ENCODE data around the gene NADK.
"Not testable (repeated sequence)": the region's sequence is repeated elsewhere in the genome, so short reads cannot be mapped to it uniquely, and the experiment has no call there.

NADK gene

GRCh38 chr1:1746566-1746909, 31.7 kb downstream of the NADK start:
- DNase-seq (ENCODE audit: low read depth) = not testable (repeated sequence)

GRCh38 chr1:1745651-1746565, 32.4 kb downstream of the NADK start:
- peak; percentile 83 for DNase-seq (ENCODE audit: low read depth)

GRCh38 chr1:1742529-1742928, 35.7 kb downstream of the NADK start:
- not testable (repeated sequence) for DNase-seq (ENCODE audit: low read depth)

GRCh38 chr1:1741013-1741412, 37.3 kb downstream of the NADK start:
- not testable (repeated sequence) for DNase-seq (ENCODE audit: low read depth)

- DNase-seq (ENCODE audit: low read depth) = not testable (repeated sequence)
These were observed 39.4 kb downstream of the NADK start for GRCh38 chr1:1738799-1739337.

GRCh38 chr1:1737675-1738590, 40.3 kb downstream of the NADK start:
- not testable (repeated sequence) for DNase-seq (ENCODE audit: low read depth)

- no peak for DNase-seq (ENCODE audit: low read depth)
These were observed 45.9 kb downstream of the NADK start for GRCh38 chr1:1732381-1732780.

GRCh38 chr1:1730870-1731269, 47.4 kb downstream of the NADK start:
- no peak for DNase-seq (ENCODE audit: low read depth)

- DNase-seq (ENCODE audit: low read depth) = not testable (repeated sequence)
These were observed 48.0 kb downstream of the NADK start for GRCh38 chr1:1730230-1730629.

- not testable (repeated sequence) for DNase-seq (ENCODE audit: low read depth)
These were observed 49.0 kb downstream of the NADK start for GRCh38 chr1:1729116-1729816.

GRCh38 chr1:1728308-1729005, 49.8 kb downstream of the NADK start:
- DNase-seq (ENCODE audit: low read depth) = peak; percentile 17

GRCh38 chr1:1727131-1727651, 51.1 kb downstream of the NADK start:
- DNase-seq (ENCODE audit: low read depth) = not testable (repeated sequence)

GRCh38 chr1:1726088-1726487, 52.2 kb downstream of the NADK start:
- DNase-seq (ENCODE audit: low read depth) = not testable (repeated sequence)

GRCh38 chr1:1724035-1724864, 54.0 kb downstream of the NADK start, which contains the start of gene CDK11A:
CDK11A (minus strand) TSS chr1:1724357; CDS start chr1:1722818, 1,539 bp downstream.
- peak; percentile 96 for DNase-seq (ENCODE audit: low read depth)

- no peak for DNase-seq (ENCODE audit: low read depth)
These were observed 57.1 kb downstream of the NADK start for GRCh38 chr1:1721201-1721600.

- not testable (repeated sequence) for DNase-seq (ENCODE audit: low read depth)
These were observed 63.0 kb downstream of the NADK start for GRCh38 chr1:1715109-1715883.

- not testable (repeated sequence) for DNase-seq (ENCODE audit: low read depth)
These were observed 70.4 kb downstream of the NADK start for GRCh38 chr1:1707897-1708296.

GRCh38 chr1:1707241-1707640, 71.0 kb downstream of the NADK start:
- DNase-seq (ENCODE audit: low read depth) = not testable (repeated sequence)

- DNase-seq (ENCODE audit: low read depth) = not testable (repeated sequence)
These were observed 72.6 kb downstream of the NADK start for GRCh38 chr1:1705623-1706022.

All from activated T-cell treated with anti-CD3 and anti-CD28 coated beads for 1 hour (primary cell).